Dermis blood vessel endothelial cell (primary cell): ENCODE results near the gene PCSK5. TPM values are rescaled to one million over a fixed set of nuclear protein-coding genes. Genes with fewer than 3 reads are reported as not detected.
"Not testable (repeated sequence)": the region's sequence is repeated elsewhere in the genome, so short reads cannot be mapped to it uniquely, and the experiment has no call there.

Experiments
- DNase-seq: peaks from one replicate; pipeline ENCODE4 v3.0.0; 2010
- total RNA-seq: library from RNA; depleted of rRNA; stranded (reverse); fragments of >200 nt; gene quantifications from 2 replicates; pipeline ENCODE4 v1.2.3, GENCODE V29; 2014

The PCSK5 gene
- total RNA-seq, 1 donor from 2014 or later: 3.4 TPM

DNA sequence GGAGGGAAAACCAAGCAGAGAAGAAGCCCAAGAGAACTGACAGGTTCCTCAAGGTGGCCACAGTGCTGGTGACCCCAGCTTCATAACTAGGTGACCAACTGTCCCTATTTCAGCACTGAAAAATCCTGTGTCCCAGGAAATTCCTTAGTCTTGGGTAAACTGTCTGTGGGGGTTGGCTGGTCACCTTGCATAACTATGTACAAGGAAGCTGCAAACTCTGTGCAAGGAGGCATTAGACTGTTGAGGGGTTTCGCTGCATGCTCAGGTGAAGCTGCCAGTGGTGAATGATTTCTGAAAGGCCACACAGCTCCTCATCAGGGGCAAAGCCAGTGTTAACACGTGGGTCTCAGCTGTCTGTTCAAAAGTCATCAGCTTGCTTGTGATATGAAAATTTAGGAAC lies 36.9 kb downstream of the PCSK5 start:
- DNase-seq: no peak

DNA sequence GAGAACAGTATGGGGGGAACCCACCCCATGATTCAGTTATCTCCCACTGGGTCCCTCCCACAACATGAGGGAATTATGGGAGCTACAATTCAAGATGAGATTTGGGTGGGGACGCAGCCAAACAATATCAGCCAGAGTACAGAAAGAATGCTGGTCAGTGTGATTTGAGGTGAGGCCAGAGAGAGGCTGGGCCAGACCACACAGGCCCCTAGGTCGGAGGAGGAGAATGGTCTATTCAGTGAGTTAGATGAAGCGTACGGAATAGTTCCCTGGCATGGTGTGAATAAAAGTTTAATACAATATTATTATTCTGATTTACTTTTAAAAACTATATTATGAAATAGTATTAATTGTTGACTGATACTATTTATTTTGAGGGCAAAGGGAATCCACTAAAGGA lies 39.7 kb downstream of the PCSK5 start:
- no peak for DNase-seq

DNA sequence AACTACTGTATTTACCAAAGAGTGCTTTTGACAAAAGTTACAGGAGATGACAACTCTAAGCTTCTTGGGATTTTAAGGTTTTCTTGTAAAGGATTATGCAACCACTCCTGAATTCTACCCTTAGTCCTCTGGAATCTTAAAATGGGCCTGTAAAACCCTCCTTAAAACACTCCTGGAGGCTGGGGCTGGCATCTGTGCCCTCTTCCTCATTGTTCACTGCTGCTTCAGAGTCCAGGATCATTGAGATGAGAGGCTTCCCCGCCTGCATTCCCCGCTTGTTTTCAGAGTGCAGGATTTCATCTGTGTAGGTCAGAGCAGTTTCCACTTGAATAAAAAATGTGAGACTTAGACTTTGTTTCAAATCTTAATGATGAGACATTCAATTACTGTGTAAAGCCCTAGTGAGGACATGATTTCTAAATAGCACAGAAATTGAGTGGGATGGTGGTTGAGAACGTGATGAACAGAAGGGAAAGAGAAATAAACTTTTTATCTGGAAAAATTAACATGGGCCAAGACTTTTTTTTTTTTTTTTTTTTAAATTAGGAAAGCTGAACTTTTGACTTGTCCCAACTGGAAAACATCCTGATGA lies 40.4 kb downstream of the PCSK5 start:
- DNase-seq: no peak

DNA sequence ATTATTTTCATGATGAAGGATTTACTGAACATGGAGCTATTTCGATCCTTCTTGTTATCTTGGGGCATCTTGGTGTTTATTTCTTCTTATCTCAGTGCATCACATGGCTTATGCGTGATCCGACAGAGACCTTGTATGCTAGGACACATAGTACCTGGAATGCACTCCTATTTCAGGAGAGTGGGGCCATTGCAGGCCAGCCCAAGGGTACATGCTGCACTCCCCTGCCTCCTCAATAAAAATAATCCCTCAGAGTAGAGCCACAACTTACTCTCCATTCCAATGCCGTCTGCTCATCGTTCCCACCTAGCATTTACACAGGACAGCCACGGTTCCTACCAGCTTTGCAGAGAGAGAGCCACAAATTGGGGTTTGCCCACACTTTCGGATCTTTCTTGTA lies 43.5 kb downstream of the PCSK5 start:
- no peak for DNase-seq

DNA sequence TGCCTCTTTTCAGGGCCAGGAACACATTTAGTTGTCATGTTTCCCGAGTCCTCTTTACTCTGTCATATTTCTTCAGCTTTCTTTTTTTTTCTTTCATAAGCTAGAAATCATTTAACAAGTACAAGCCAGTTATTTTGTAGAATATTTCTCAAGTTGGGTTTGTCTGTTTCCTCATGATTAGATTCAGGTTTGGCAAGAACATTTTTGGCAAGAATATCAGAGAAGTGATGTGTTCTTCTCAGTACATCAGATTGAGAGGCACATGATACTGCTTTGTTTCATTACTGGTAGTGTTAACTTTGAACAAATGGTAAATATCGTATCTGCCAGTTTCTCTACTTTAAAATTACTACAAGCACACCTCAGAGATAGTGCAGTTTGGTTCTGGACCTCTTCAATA lies 45.1 kb downstream of the PCSK5 start:
- no peak for DNase-seq

DNA sequence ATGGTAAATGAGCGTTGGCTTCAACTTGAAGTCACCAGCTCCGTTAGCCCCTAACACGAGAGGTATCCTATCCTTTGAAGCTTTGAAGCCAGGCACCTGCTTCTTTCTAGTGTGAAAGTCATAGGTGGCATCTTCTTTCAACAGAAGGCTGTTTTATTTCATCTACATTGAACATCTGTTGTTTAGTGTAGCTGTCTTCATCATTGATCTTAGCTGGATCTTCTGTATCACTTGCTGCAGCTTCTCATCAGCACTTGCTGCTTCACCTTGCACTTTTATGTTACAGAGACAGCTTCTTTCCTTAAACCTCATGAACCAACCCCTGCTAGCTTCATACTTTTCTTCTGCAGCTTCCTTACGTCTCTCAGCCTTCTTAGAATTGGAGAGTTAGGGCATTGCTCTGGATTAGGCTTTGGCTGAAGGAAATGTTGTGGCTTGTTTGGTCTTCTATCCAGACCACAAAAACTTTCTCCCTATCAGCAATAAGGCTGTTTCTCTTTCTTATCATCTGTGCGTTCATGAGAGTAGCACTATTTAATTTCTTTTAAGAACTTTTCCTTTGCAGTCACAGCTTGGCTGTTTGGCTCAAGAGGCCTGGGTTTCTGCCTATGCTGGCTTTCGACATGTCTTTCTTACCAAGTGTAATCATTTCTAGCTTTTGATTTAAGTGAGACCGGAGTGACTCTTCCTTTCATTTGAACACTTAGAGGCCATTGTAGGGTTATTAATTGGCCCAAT lies 47.2 kb downstream of the PCSK5 start:
- DNase-seq: no peak

DNA sequence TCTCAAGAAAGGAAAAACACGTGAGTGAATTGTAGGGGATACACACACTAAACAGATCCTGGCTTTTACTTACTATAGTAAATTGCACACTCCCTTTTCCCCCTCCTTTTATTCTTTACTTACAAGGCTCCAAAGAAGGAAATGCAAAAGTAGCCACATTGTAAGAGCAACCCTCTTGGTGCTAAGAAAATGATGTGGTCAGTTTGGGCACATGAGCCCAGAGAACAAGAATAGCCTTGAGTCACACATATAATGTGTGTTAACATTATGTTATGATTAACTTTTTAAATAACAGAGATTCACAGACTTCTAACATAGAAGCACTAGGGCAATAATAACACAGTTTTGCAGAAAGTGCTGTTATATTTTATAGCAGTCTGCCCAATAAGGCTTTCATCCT lies 48.5 kb downstream of the PCSK5 start:
- no peak for DNase-seq

DNA sequence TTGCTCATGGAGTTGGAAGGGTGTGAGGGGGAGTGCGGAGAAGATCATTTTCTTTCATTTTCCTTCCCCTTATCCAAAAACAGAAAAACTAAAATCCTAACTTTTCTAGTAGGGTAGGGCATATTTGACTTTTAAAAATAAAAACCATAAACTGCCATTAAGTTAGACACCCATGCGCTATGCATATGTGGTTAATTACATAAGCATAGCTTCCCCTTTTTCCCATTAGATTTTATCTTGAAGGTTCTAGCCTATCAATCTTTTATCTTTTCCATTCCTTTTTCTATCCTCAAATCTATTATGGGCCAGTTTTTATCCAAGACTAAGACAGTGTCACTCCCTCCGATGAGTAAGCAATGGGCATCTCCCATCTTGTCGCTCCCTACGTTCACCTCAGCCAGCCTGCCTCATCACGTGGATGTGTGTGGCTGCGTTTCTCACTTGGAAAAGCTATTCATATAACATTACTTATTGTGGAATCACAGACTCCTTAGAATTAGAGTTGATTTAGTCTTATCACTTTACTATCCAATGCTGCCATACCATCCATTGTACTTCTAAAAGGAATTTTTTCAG lies 49.2 kb downstream of the PCSK5 start:
- DNase-seq: no peak

DNA sequence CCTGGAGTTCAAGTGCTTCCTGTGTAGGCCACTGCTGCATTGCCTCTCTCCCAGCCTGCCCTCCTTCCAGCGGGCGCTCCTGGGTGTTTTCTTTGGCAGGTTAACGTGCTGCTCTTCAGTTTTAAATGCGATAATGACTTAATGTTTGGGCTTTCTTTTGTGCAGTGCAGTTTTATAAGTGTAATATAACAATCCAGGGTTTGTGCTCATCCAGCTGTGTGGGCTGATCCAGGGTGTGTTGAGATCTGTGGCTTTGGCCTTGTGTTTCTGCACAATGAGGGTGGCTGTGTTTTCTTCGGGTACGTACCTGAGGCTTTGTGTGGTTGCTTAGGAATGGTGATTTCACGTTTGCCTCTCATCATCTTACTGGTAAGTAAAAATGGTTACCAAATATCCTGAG lies 50.6 kb downstream of the PCSK5 start:
- no peak for DNase-seq

DNA sequence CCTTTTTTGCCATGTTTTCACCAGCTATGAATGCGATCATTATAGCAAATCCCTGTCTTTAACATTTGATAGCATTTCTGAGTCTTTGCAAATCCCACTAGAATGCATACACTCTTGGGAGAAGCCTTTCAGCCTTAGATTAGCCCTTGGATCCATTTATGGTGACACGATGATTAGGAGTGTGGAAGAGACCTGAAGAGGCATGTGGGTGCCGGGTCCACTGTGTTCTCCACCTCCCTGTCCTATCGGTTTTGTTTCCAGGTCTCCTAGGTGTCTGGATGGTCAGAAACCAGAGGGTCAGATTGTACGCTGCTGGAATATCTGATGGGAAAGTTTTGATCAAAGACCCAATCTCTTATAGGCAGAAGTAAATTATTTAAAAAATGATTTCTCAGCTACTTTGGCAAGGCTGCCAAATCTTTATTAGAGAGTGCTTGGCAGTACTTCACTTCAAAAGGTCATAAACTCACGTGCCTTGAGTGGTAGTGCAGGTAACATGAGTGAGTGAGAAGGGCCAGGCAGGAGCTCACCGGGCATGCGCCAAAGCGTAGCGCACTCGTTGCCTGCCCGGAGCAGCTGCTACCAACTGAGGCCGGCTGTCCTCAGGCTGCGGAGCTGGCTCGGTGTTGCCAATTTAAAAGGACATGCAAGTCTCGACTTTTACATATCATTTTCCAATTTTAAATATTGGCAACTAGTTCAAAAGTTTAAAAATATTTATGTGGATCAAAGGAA lies 51.3 kb downstream of the PCSK5 start:
- DNase-seq: no peak

DNA sequence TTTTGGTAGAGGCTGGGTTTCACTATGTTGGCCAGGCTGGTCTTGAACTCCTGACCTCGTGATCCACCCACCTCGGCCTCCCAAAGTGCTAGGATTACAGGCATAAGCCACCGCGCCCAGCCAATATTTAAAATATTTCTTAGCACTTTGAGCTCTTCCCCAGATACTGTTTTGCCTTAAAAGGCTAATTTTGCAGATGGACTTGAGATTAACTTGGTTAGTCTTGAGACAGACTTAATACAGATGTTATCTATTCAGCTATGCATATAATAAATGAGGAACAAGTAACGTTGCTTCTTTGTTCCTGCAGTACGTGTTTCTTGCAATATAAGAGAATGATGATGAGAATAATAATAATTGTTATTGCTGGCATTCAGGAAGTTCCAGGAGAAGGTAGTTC lies 56.3 kb downstream of the PCSK5 start:
- DNase-seq: no peak

DNA sequence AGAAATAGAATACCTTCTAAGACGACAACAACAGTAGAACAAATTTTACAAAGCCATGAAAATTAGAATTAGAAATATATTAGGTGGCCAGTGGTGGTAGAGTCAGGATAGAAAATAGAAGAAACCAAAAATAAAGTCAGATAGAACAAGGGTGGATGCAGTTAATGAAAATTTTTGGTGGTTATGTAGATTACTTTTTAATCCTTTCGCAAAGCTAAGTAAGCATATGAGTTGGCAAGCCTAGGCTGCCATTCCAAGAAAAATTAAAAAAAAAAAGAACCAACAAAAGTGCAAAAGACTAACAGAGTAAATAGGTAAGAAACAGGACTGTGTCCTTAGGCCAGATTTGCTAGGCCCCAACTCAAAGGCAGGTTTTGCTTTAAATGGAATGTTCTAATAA lies 56.8 kb downstream of the PCSK5 start:
- DNase-seq: no peak

DNA sequence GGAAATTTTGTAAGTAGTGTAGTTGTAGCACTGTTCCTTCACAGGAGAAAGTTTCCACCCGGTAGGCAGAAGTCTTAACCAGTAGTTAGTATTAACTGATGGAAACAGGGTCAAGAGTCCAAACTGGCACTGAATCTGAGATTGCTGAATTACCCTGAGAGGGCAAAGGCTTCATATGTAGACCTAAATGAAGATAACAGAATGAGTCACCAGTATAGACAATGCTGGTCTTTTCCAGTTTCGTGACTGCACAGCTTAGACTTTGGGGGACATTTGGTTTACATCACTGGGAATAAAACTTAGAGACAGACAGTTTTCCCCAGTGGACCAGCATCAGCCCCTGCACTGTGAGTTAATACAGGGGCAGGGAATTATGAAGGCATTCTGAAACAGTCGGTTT lies 60.5 kb downstream of the PCSK5 start:
- no peak for DNase-seq

DNA sequence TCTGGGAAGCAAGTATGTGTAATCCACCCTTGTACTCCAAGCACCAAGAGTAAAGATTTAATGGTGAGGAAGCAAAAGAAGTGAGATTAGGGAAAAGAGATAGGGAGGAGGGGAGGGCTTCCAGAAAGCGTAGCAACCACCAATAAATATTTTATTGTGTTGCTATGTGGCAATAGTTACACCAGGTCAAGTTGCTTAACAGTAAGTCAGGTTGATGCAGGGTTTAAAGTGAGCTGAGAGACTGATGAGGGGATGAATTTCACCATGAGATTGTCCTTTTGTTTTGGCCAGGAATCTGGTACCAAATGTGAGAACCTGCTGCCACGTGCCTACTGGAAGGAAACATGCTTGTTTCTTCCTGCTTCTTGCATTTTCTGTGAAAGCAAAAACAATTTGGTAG lies 62.7 kb downstream of the PCSK5 start:
- no peak for DNase-seq

DNA sequence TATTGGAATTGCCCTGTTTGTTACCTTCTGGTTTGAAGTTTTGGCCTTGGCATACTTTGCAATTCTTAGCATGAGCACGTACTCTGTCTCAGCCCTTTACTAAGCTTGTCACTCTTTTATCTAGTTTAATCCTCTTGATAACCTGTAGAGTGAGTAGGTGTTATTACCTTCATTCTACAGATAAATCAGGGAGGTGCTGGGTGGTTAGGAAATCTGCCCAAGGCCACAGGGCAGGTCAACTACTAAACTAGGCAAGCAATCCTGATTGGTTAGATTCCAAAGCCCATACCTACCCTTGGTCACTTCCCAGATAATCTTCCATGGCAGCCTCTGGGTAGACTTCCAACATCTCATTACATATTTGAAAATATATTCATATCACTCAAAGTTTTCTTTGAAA lies 65.7 kb downstream of the PCSK5 start:
- DNase-seq: no peak

DNA sequence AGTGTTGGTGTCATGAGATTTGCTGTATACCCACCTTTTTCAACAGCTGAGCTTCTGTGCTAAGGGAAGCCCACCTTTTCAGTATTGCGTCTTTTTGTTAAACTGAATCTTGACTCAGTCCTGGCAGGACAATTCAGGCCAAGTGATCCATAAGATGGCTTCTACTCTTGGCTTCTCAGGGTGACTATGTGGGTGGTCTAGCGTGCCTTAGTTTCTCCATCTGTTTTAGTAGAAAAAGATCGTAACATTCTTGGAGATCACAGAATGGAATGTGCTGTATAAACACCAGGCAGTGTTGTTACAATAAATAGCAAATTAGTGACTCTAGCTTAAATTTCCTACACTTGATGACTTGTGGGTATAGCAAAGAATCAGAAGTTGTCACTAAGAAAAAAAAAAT lies 66.6 kb downstream of the PCSK5 start:
- no peak for DNase-seq

DNA sequence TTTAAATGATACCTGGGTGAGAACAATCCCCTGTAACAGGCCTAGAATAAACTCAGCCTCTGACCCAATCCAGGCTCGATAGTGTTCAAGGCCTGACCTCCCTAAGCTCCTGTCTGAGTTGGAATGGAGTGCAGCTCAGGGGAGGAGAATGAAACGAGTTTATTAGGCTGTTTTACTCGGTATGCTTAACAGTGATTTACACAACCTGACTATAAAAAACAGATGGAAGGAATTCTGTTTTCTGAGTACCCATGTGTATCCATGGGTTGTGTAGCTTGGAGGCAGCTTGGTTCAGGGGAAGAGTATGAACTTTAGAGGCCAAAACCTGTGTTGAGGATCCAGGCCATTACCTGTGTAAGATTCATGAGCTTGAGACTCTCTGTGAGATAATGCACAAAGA lies 67.8 kb downstream of the PCSK5 start:
- no peak for DNase-seq

DNA sequence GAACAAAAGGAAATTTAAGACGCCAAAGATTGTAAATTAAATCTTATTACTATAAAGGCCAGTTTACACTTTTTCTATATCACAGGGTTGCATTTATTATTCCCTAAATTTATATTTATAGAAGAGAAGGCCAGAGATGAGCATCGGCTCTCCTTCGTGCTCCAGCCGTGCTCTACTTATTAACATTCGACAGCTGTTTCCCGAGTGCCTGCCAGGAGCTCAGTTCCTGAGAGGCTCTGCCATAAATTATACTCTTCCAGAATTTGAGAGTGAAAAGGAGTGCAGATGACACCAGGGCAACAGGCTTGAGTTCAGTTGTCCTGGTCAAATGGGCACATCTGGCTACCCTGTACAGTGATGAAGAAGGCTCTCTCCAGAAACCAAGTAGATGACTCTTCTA lies 70.1 kb downstream of the PCSK5 start:
- DNase-seq: no peak

DNA sequence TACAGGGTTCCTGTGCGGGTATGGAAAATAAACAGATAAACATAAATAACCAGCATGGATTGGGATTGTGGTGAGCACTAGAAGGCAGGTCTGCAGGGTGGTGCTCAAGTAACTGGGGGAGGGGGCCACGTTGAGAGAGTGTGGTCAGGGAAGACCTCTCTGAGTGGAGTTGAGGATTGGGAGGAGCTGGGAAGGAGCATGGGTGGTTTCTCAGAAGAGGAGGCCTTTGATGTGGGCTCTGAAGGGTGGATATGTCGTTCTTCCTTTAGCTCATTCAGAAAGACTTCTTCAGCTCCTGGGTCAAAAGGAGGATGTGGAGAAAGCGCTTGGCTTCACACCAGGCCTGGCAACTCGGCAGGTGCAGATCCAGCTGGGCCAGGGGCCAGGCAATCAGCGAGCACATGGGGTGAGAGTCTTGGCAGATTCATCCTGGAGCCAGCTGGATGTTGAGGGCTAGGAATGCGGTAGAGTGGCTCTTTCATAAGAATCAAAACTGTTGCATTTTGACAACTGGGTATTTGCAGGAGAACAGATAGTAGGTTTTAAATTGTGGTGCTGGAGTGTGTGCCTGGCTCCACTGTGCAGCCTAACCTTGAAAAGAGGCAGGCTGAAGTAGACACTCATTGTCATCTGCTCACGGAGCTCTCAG lies 71.7 kb downstream of the PCSK5 start:
- DNase-seq: no peak

DNA sequence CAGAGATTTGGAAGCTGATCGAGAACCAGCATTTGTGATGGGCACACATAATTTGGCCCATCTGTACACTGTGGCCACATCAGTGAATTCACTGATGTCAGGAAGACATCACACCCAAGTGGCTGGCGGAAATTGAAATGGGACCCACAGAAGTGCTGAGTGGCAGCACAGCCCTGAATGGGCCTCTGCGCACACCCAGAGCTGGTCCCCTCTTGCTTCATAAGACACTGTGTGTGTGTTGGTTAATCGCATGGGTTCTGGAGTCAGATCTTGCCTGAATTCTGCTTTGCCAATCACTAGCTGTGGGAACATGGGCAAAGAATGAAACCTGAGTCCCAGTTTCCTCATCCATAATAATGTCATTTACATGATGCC lies 72.2 kb downstream of the PCSK5 start:
- DNase-seq: no peak

DNA sequence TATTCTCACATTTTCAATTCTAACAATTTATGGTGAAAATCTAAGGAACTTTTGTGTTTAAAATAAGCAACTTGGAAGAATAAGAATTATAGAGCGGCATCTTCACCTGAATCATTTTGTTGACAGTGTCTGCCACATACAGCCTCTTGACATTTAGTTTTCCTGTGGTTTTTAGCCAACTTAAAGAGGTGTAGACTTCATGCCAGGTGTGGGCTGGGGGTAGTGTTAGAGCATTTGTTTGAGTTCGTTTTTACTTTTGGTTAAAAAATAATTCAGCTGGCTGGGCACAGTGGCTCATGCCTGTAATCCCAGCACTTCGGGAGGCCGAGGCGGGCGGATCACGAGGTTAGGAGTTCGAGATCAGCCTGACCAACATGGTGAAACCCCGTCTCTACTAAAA lies 72.8 kb downstream of the PCSK5 start:
- not testable (repeated sequence) for DNase-seq

DNA sequence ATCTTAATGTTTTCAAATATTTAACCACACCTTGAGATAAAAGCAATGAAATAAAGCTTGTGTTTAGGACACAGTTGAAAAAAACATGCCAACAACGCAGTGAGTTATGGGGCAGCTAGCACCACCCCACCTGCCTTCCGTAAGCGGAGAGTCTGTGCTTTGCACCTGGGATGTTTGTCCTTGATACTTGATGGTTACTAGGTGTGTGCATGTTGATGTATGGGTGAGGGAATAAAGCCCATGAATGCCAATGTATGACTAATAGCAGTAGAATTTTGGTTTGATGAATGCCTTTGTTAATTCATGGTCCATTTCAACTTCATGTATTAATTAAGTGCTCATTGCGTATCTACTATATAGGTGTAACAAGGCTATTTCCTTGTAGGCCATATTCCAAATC lies 74.0 kb downstream of the PCSK5 start:
- no peak for DNase-seq

DNA sequence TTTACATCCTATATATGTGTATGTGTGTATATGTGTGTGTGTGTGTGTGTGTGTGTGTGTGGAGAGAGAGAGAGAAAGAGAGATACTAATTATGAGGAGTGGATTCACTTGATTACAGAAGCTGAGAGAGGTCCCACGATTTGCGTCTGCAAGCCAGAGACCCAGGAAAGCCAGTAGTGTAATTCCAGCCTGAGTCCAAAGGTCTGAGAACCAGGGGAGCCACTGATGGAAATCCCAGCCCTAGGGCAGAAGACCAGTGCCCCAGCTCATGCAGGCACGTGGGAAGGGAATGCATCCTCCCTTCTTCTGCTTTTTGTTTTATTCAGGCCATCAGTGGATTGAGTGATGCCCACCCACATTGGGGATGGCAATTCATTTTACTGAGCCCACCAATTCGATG lies 74.8 kb downstream of the PCSK5 start:
- DNase-seq: no peak
